Measurements from ENCODE around the gene PSMD13. TPM values are rescaled to one million over a fixed set of nuclear protein-coding genes. Genes with fewer than 3 reads are reported as not detected.
"Not testable (repeated sequence)": the region's sequence is repeated elsewhere in the genome, so short reads cannot be mapped to it uniquely, and the experiment has no call there.

Gene PSMD13
- 100 to 1,000 TPM; 196 to 273 TPM for total RNA-seq

- Mint-ChIP-seq H3K36me3 (peaks cover 24% of the 10 kb centered on the region in 2 donors), H3K27ac (peak within 1 kb of the TSS; percentile 99 to 100), H3K9me3 (no peaks in the 10 kb centered on the region)
- DNase-seq (ENCODE audit: low spot score in 2 of 2), result peak; percentile 88 to 90
- peak; percentile 82 to 89 for ATAC-seq
These were observed at the start of gene PSMD13 for GRCh38 chr11:236774-237767. TSS of gene PSMD13 (plus strand) at chr11:236976. CDS start at chr11:237050, 74 bp downstream.

- DNase-seq (ENCODE audit: low spot score in 2 of 2) (peak in 1 of 2 donors; percentile 55), ATAC-seq (peak in 1 of 2 donors; percentile 14)
- H3K27ac Mint-ChIP-seq, H3K36me3 Mint-ChIP-seq, H3K9me3 Mint-ChIP-seq: not testable (repeated sequence)
These were observed 47.5 kb upstream of the PSMD13 start for GRCh38 chr11:189200-189783.

- peak; percentile 32 to 81 for DNase-seq (ENCODE audit: low spot score in 2 of 2)
- H3K27ac Mint-ChIP-seq, H3K9me3 Mint-ChIP-seq, H3K36me3 Mint-ChIP-seq: not testable (repeated sequence)
- peak; percentile 83 to 85 for ATAC-seq
These were observed 46.9 kb upstream of the PSMD13 start for GRCh38 chr11:189843-190311.

- H3K36me3 Mint-ChIP-seq, H3K9me3 Mint-ChIP-seq, ATAC-seq, H3K27ac Mint-ChIP-seq: not testable (repeated sequence)
- DNase-seq (ENCODE audit: low spot score in 2 of 2), result peak in 1 of 2 donors; percentile 53
These were observed 46.2 kb upstream of the PSMD13 start for GRCh38 chr11:190546-190945.

- DNase-seq (ENCODE audit: low spot score in 2 of 2), result peak; percentile 8 to 54
- not testable (repeated sequence) for H3K9me3 Mint-ChIP-seq, H3K27ac Mint-ChIP-seq
These were observed 45.0 kb upstream of the PSMD13 start for GRCh38 chr11:191490-192478.

GRCh38 chr11:192674-193128, 44.1 kb upstream of the PSMD13 start, which contains the start of gene SCGB1C1:
TSS of gene SCGB1C1 (plus strand) at chr11:193078. CDS start at chr11:193100, 22 bp downstream.
- H3K36me3 Mint-ChIP-seq; ATAC-seq; H3K9me3 Mint-ChIP-seq; H3K27ac Mint-ChIP-seq; DNase-seq (ENCODE audit: low spot score in 2 of 2): not testable (repeated sequence)

More at GRCh38 chr11:191490-192478, 45.0 kb upstream of the PSMD13 start:
- peak; percentile 59 to 61 for ATAC-seq
- H3K36me3 Mint-ChIP-seq, result not testable (repeated sequence)

GRCh38 chr11:193481-193880, 43.3 kb upstream of the PSMD13 start:
- peak in 1 of 2 donors; percentile 55 for DNase-seq (ENCODE audit: low spot score in 2 of 2)
- ATAC-seq, H3K9me3 Mint-ChIP-seq, H3K27ac Mint-ChIP-seq, H3K36me3 Mint-ChIP-seq: not testable (repeated sequence)

GRCh38 chr11:196786-197731, 39.7 kb upstream of the PSMD13 start:
- ATAC-seq, result peak in 1 of 2 donors; percentile 16
- H3K27ac Mint-ChIP-seq, result peak overlapping the region in 1 of 2 donors; percentile 89
- no peaks in the 10 kb centered on the region for H3K36me3 Mint-ChIP-seq
- no peaks in the 10 kb centered on the region for H3K9me3 Mint-ChIP-seq
- DNase-seq (ENCODE audit: low spot score in 2 of 2), result peak in 1 of 2 donors; percentile 2

GRCh38 chr11:197741-198235, 39.0 kb upstream of the PSMD13 start:
- H3K36me3 Mint-ChIP-seq, result peaks cover 0 to 1% of the 10 kb centered on the region in 2 donors
- peak overlapping the region in 1 of 2 donors; percentile 89 for H3K27ac Mint-ChIP-seq
- H3K9me3 Mint-ChIP-seq, result no peaks in the 10 kb centered on the region
- ATAC-seq, result no peak
- DNase-seq (ENCODE audit: low spot score in 2 of 2), result peak in 1 of 2 donors; percentile 1

GRCh38 chr11:198236-198806, 38.5 kb upstream of the PSMD13 start:
- ATAC-seq, result no peak

GRCh38 chr11:199004-199581, 37.7 kb upstream of the PSMD13 start:
- Mint-ChIP-seq H3K27ac (no peak overlapping the region), H3K36me3 (peaks cover 0 to 10% of the 10 kb centered on the region in 2 donors), H3K9me3 (no peaks in the 10 kb centered on the region)
- ATAC-seq, result no peak
- DNase-seq (ENCODE audit: low spot score in 2 of 2), result peak in 1 of 2 donors; percentile 1

More at GRCh38 chr11:198236-198806, 38.5 kb upstream of the PSMD13 start:
- Mint-ChIP-seq H3K36me3 (peaks cover 0 to 6% of the 10 kb centered on the region in 2 donors), H3K9me3 (no peaks in the 10 kb centered on the region), H3K27ac (peak overlapping the region; percentile 86 to 89)
- peak in 1 of 2 donors; percentile 1 for DNase-seq (ENCODE audit: low spot score in 2 of 2)

GRCh38 chr11:199782-200181, 37.0 kb upstream of the PSMD13 start:
- Mint-ChIP-seq H3K36me3 (peaks cover 0 to 10% of the 10 kb centered on the region in 2 donors), H3K27ac (peak overlapping the region in 1 of 2 donors; percentile 86), H3K9me3 (no peaks in the 10 kb centered on the region)
- DNase-seq (ENCODE audit: low spot score in 2 of 2), result peak in 1 of 2 donors; percentile 2
- no peak for ATAC-seq

GRCh38 chr11:200224-201003, 36.4 kb upstream of the PSMD13 start:
- no peaks in the 10 kb centered on the region for H3K9me3 Mint-ChIP-seq

More at GRCh38 chr11:200224-201003, 36.4 kb upstream of the PSMD13 start:
- Mint-ChIP-seq H3K27ac (peak overlapping the region; percentile 44 to 86), H3K36me3 (peaks cover 0 to 10% of the 10 kb centered on the region in 2 donors)
- ATAC-seq (no peak), DNase-seq (ENCODE audit: low spot score in 2 of 2) (no peak)

All from activated naive CD4-positive, alpha-beta T cell treated with anti-CD3 and anti-CD28 coated beads, Interleukin-2, amount 50 U/mL, for 72 hours (primary cell).